Liver (tissue), 3 donors: ENCODE results near the gene RAB35.

Experiments used
- CTCF ChIP-seq: fragments of 150-350 bp; IDR thresholded peaks from 2 replicates; pipeline ENCODE4 v1.5.1; 2017; ENCODE audit warnings: improper control_type of control experiment, low read depth, low read length; ENCODE audit not compliant: missing input control
- EGR1 ChIP-seq, 2 donors: IDR thresholded peaks; 2 replicates each; pipeline ENCODE4 v1.6.1; 2016 to 2018; ENCODE audit warnings: antibody characterized with exemption in 2 of 2, low read depth in 2 of 2
- HNF4A ChIP-seq, 2 donors: conservative IDR thresholded peaks; 2 replicates each; pipeline ENCODE4 v1.6.1; 2016; ENCODE audit warnings: antibody characterized with exemption in 2 of 2, mild to moderate bottlenecking in 2 of 2
- JUND ChIP-seq, 2 donors: IDR thresholded peaks; 2 replicates each; pipeline ENCODE4 v1.6.1; 2016; ENCODE audit warnings: antibody characterized with exemption in 2 of 2
- MAX ChIP-seq: IDR thresholded peaks from 2 replicates; pipeline ENCODE4 v1.6.1; 2016; ENCODE audit warnings: antibody characterized with exemption
- RAD21 ChIP-seq, 2 donors: IDR thresholded peaks; 2 replicates each; pipeline ENCODE4 v1.6.1; 2016; ENCODE audit warnings: antibody characterized with exemption in 2 of 2, mild to moderate bottlenecking in 2 of 2
- REST ChIP-seq: IDR thresholded peaks from 2 replicates; pipeline ENCODE4 v1.6.1; 2016; ENCODE audit warnings: antibody characterized with exemption, mild to moderate bottlenecking
- RXRA ChIP-seq, 2 donors: IDR thresholded peaks; 2 replicates each; pipeline ENCODE4 v1.6.1; 2017 to 2018; ENCODE audit warnings: antibody characterized with exemption in 2 of 2, mild to moderate bottlenecking in 1 of 2
- SP1 ChIP-seq: IDR thresholded peaks from 2 replicates; pipeline ENCODE4 v1.6.1; 2018; ENCODE audit warnings: antibody characterized with exemption, mild to moderate bottlenecking
- TAF1 ChIP-seq: conservative IDR thresholded peaks from 2 replicates; pipeline ENCODE4 v1.6.1; 2016; ENCODE audit warnings: antibody characterized with exemption, mild to moderate bottlenecking
- donor health status: healthy.
- donor health status: healthy.

GRCh38 chr12:120117961-120118320, 1.4 kb upstream of the RAB35 start:
- no peak for TF ChIP-seq CTCF
- TF ChIP-seq REST: no peak
- TF ChIP-seq RAD21 (IDR thresholded peaks at IDR 0.05): no peak
- TF ChIP-seq EGR1 (IDR thresholded peaks at IDR 0.05; ENCODE audit: low read depth in 2 of 2): no peak
- TF ChIP-seq TAF1: no peak
- no peak for TF ChIP-seq MAX
- TF ChIP-seq HNF4A (conservative IDR thresholded peaks at IDR 0.05): no peak
- no peak for TF ChIP-seq SP1
- TF ChIP-seq JUND (IDR thresholded peaks at IDR 0.05): no peak
- TF ChIP-seq RXRA (IDR thresholded peaks at IDR 0.05): no peak
